GM04504 (cell line): Measurements from ENCODE around the gene OTUB1.
"Not testable (repeated sequence)": the region's sequence is repeated elsewhere in the genome, so short reads cannot be mapped to it uniquely, and the experiment has no call there.

Experiments used
- DNase-seq: peaks from one replicate; pipeline ENCODE4 v3.0.0-alpha.2; 2012; ENCODE audit warnings: low read depth

Gene OTUB1

GRCh38 chr11:63986156-63986931 is at the start of gene OTUB1:
TSS of gene OTUB1 (plus strand) at chr11:63986438. CDS start at chr11:63986457, 19 bp downstream.
- peak; percentile 78 for DNase-seq

- DNase-seq: no peak
Observed at GRCh38 chr11:63937713-63938478, 48.3 kb upstream of the OTUB1 start.

- DNase-seq: peak; percentile 86
Observed at GRCh38 chr11:63938479-63939396, 47.5 kb upstream of the OTUB1 start, which contains the start of gene NAA40. TSS of gene NAA40 (plus strand) at chr11:63939002. CDS start at chr11:63939097, 95 bp downstream.

- DNase-seq: no peak
Observed at GRCh38 chr11:63939397-63939891, 46.8 kb upstream of the OTUB1 start.

- DNase-seq: no peak
Observed at GRCh38 chr11:63940786-63941185, 45.5 kb upstream of the OTUB1 start.

- DNase-seq: no peak
Observed at GRCh38 chr11:63941901-63942300, 44.3 kb upstream of the OTUB1 start.

- DNase-seq: no peak
Observed at GRCh38 chr11:63942803-63943202, 43.4 kb upstream of the OTUB1 start.

GRCh38 chr11:63944987-63945386 is 41.3 kb upstream of the OTUB1 start:
- DNase-seq: no peak

GRCh38 chr11:63945477-63946163 is 40.6 kb upstream of the OTUB1 start:
- DNase-seq: peak; percentile 63

- DNase-seq: no peak
Observed at GRCh38 chr11:63951779-63952536, 34.3 kb upstream of the OTUB1 start.

GRCh38 chr11:63952570-63952969 is 33.7 kb upstream of the OTUB1 start:
- DNase-seq: no peak

GRCh38 chr11:63958008-63958407 is 28.2 kb upstream of the OTUB1 start:
- no peak for DNase-seq

- no peak for DNase-seq
Observed at GRCh38 chr11:63961608-63962412, 24.4 kb upstream of the OTUB1 start.

- DNase-seq: not testable (repeated sequence)
Observed at GRCh38 chr11:63963895-63964294, 22.3 kb upstream of the OTUB1 start.

GRCh38 chr11:63966444-63966843 is 19.8 kb upstream of the OTUB1 start:
- DNase-seq: no peak

GRCh38 chr11:63969461-63969860 is 16.8 kb upstream of the OTUB1 start:
- no peak for DNase-seq

- no peak for DNase-seq
Observed at GRCh38 chr11:63970902-63971301, 15.3 kb upstream of the OTUB1 start.

GRCh38 chr11:63973912-63974258 is 12.4 kb upstream of the OTUB1 start:
- not testable (repeated sequence) for DNase-seq

- DNase-seq: peak; percentile 100
Observed at GRCh38 chr11:63974259-63975143, 11.7 kb upstream of the OTUB1 start, which contains the start of gene COX8A. TSS of gene COX8A (plus strand) at chr11:63974620. CDS start at chr11:63974681, 61 bp downstream.
